Prostate gland (tissue), 2 donors: ENCODE results near the gene ARIH1.
"Not testable (repeated sequence)": the region's sequence is repeated elsewhere in the genome, so short reads cannot be mapped to it uniquely, and the experiment has no call there.

Experiments
- CTCF ChIP-seq, 4 experiments: fragments of 200-600 bp in 2 of 4; fragments of 450-650 bp in 2 of 4; sonication (generic) in 2 of 4; IDR thresholded peaks; 1 replicate in 3 of 4; 2 replicates in 1 of 4; pipeline ENCODE4 v1.5.1; 2016 to 2019; ENCODE audit warnings: antibody characterized with exemption in 4 of 4, mild to moderate bottlenecking in 2 of 4, moderate library complexity in 2 of 4
- POLR2A ChIP-seq: fragments of 450-650 bp; IDR thresholded peaks from one replicate; pipeline ENCODE4 v1.6.1; 2016; ENCODE audit warnings: antibody characterized with exemption, mild to moderate bottlenecking

GRCh38 chr15:72636519-72637282 is 162.6 kb downstream of the ARIH1 start:
- not testable (repeated sequence) for TF ChIP-seq CTCF (IDR thresholded peaks at IDR 0.05); POLR2A
